PFSK-1 (cell line): ENCODE measurements around the gene MAN1C1.

Experiments used
- FOXP2 ChIP-seq: optimal IDR thresholded peaks from 2 replicates; pipeline ENCODE3; 2011; ENCODE audit warnings: borderline replicate concordance, control low read depth, inconsistent platforms; ENCODE audit not compliant: insufficient read depth; ENCODE audit errors: extremely low read length, extremely low read depth
- POLR2AphosphoS5 ChIP-seq: IDR thresholded peaks from 2 replicates; pipeline ENCODE4 v1.6.1; 2012; ENCODE audit warnings: low read depth, mild to moderate bottlenecking, control low read depth, low read length, moderate library complexity
- REST ChIP-seq, 2 experiments: IDR thresholded peaks; 2 replicates each; pipeline versions ENCODE4 v1.6.1 to v1.8.0; 2011 to 2012; ENCODE audit warnings: low read depth in 2 of 2, low read length in 2 of 2, control low read depth in 1 of 2, inconsistent platforms in 1 of 2, mild to moderate bottlenecking in 1 of 2, moderate library complexity in 1 of 2; ENCODE audit not compliant: insufficient read depth in 1 of 2
- SIN3A ChIP-seq: IDR thresholded peaks from 2 replicates; pipeline ENCODE4 v1.6.1; 2012; ENCODE audit warnings: mild to moderate bottlenecking, low read length, moderate library complexity, borderline replicate concordance; ENCODE audit not compliant: insufficient read depth
- TAF1 ChIP-seq: IDR thresholded peaks from 2 replicates; pipeline ENCODE4 v1.6.1; 2012; ENCODE audit warnings: low read length, control low read depth, borderline replicate concordance; ENCODE audit not compliant: insufficient read depth

MAN1C1 gene

GRCh38 chr1:25647863-25648262 is 31.3 kb downstream of the MAN1C1 start:
- no peak for TF ChIP-seq SIN3A
- no peak for TF ChIP-seq FOXP2
- TF ChIP-seq TAF1, result no peak
- TF ChIP-seq POLR2AphosphoS5, result no peak
- no peak for TF ChIP-seq REST (IDR thresholded peaks at IDR 0.05; ENCODE audit: insufficient read depth in 1 of 2, low read depth in 2 of 2, low read length in 2 of 2)

- TF ChIP-seq SIN3A, result no peak
Observed at GRCh38 chr1:25648681-25649440, 32.3 kb downstream of the MAN1C1 start.

- TF ChIP-seq POLR2AphosphoS5 (no peak), FOXP2 (no peak), TAF1 (no peak), SIN3A (no peak), REST (IDR thresholded peaks at IDR 0.05; ENCODE audit: insufficient read depth in 1 of 2, low read depth in 2 of 2, low read length in 2 of 2) (no peak)
Observed at GRCh38 chr1:25649505-25650288, 33.1 kb downstream of the MAN1C1 start.

GRCh38 chr1:25650289-25650576 is 33.6 kb downstream of the MAN1C1 start:
- no peak for TF ChIP-seq SIN3A
- no peak for TF ChIP-seq REST (IDR thresholded peaks at IDR 0.05; ENCODE audit: insufficient read depth in 1 of 2, low read depth in 2 of 2, low read length in 2 of 2)
- TF ChIP-seq FOXP2, result no peak
- no peak for TF ChIP-seq TAF1
- TF ChIP-seq POLR2AphosphoS5, result no peak

- no peak for TF ChIP-seq REST (IDR thresholded peaks at IDR 0.05; ENCODE audit: insufficient read depth in 1 of 2, low read depth in 2 of 2, low read length in 2 of 2)
- TF ChIP-seq SIN3A, result no peak
- TF ChIP-seq POLR2AphosphoS5, result no peak
Observed at GRCh38 chr1:25651036-25651640, 34.5 kb downstream of the MAN1C1 start.
